GM10248 (cell line): Measurements from ENCODE around the gene GPC6.

Source experiments
- CTCF ChIA-PET: fragments of 300-600 bp; sonication (Branson Sonifier 250); formaldehyde crosslinking; extraction: SDS; loops from one replicate; lab custom pipeline; 2021; ENCODE audit warnings: antibody characterized with exemption; lab: Yijun Ruan, JAX
- POLR2A ChIA-PET: fragments of 350-650 bp; sonication (Branson Sonifier 250); formaldehyde crosslinking; extraction: SDS; loops from one replicate; lab custom pipeline; 2020; ENCODE audit warnings: antibody characterized with exemption; lab: Yijun Ruan, JAX
- DNase-seq: peaks from one replicate; pipeline ENCODE4 v3.0.0; 2012; ENCODE audit errors: extremely low spot score
- CTCF ChIP-seq: IDR thresholded peaks from 2 replicates; pipeline ENCODE4 v1.5.1; 2012; ENCODE audit warnings: mild to moderate bottlenecking, low read depth; ENCODE audit errors: extremely low read depth, missing control alignments, control extremely low read depth

Gene GPC6

GRCh38 chr13:94303644-94304174 is 1077.1 kb downstream of the GPC6 start:
- no peak for TF ChIP-seq CTCF
- ChIA-PET POLR2A (no interaction called here), CTCF (interaction anchor here (1.2 kb wide), 1 partner anchor 10 kb away, joined by 8 read pairs; no protein-coding TSS in a partner anchor)
- no peak for DNase-seq

GRCh38 chr13:94305033-94305432 is 1078.4 kb downstream of the GPC6 start:
- TF ChIP-seq CTCF = no peak
- ChIA-PET POLR2A (no interaction called here), CTCF (interaction anchor here (0.7 kb wide), 1 partner anchor 40 kb away, joined by 3 read pairs; no protein-coding TSS in a partner anchor)
- no peak for DNase-seq

GRCh38 chr13:94305463-94305862 is 1078.9 kb downstream of the GPC6 start:
- CTCF ChIA-PET = interaction anchor here (1.3 kb wide), 1 partner anchor 13 kb away, joined by 4 read pairs; no protein-coding TSS in a partner anchor
- no peak for TF ChIP-seq CTCF
- DNase-seq = no peak
- POLR2A ChIA-PET = no interaction called here

- CTCF ChIA-PET = interaction anchor here (1.3 kb wide), 1 partner anchor 12 kb away, joined by 4 read pairs; no protein-coding TSS in a partner anchor
- no peak for TF ChIP-seq CTCF
- no peak for DNase-seq
- POLR2A ChIA-PET = no interaction called here
Observed at GRCh38 chr13:94305934-94306333, 1079.3 kb downstream of the GPC6 start.

- CTCF ChIA-PET = interaction anchor here (2.0 kb wide), 1 partner anchor 10 kb away, joined by 10 read pairs; no protein-coding TSS in a partner anchor
- POLR2A ChIA-PET = no interaction called here
- DNase-seq = no peak
- no peak for TF ChIP-seq CTCF
Observed at GRCh38 chr13:94308832-94309231, 1082.2 kb downstream of the GPC6 start.

- ChIA-PET POLR2A (no interaction called here), CTCF (interaction anchor here (1.4 to 2.0 kb wide), 2 partner anchors 11 to 43 kb away, joined by 4 to 10 read pairs; no protein-coding TSS in a partner anchor)
- DNase-seq = no peak
- TF ChIP-seq CTCF = no peak
Observed at GRCh38 chr13:94309576-94309975, 1083.0 kb downstream of the GPC6 start.
